ENCODE results near the gene VCP. TPM values are rescaled to one million over a fixed set of nuclear protein-coding genes. Genes with fewer than 3 reads are reported as not detected.

The VCP gene
- total and polyA plus RNA-seq, 4 donors, result 201 to 281 (median 231) TPM

- no peaks in the 10 kb centered on the region for H3K9me3 ChIP-seq (ENCODE audit: control insufficient read depth, insufficient read depth, low read length)
- no peak overlapping the region for H3K4me3 ChIP-seq (ENCODE audit: low read depth, low read length)
- DNase-seq (ENCODE audit: low read depth in 4 of 6, low spot score in 6 of 6), result peak in 4 of 6 donors; percentile 10 to 67 (median 42)
- peaks cover 51% of the 10 kb centered on the region for H3K36me3 ChIP-seq (ENCODE audit: control insufficient read depth, insufficient read depth, low read length)
- H3K27ac ChIP-seq (ENCODE audit: low read depth, low read length), result no peak overlapping the region
- no peaks in the 10 kb centered on the region for H3K4me1 ChIP-seq (ENCODE audit: control insufficient read depth, insufficient read depth, low read length)
- 80% methylated on average over 3 of the region's 7 CpGs for WGBS (ENCODE audit: insufficient coverage)
- H3K27me3 ChIP-seq (ENCODE audit: control insufficient read depth, insufficient read depth, low read length), result no peaks in the 10 kb centered on the region
Observed at GRCh38 chr9:35051069-35051967, 21.1 kb downstream of the VCP start.

GRCh38 chr9:35048511-35048910 lies 23.9 kb downstream of the VCP start:
- Histone ChIP-seq H3K9me3 (ENCODE audit: control insufficient read depth, insufficient read depth, low read length) (no peaks in the 10 kb centered on the region), H3K27me3 (ENCODE audit: control insufficient read depth, insufficient read depth, low read length) (no peaks in the 10 kb centered on the region), H3K4me3 (ENCODE audit: low read depth, low read length) (no peak overlapping the region), H3K27ac (ENCODE audit: low read depth, low read length) (no peak overlapping the region), H3K36me3 (ENCODE audit: control insufficient read depth, insufficient read depth, low read length) (peaks cover 62% of the 10 kb centered on the region), H3K4me1 (ENCODE audit: control insufficient read depth, insufficient read depth, low read length) (no peaks in the 10 kb centered on the region)
- DNase-seq (ENCODE audit: low read depth in 4 of 6, low spot score in 6 of 6), result no peak
- 100% methylated on average over 2 of the region's 6 CpGs for WGBS (ENCODE audit: insufficient coverage)

GRCh38 chr9:35044071-35044470 lies 28.4 kb downstream of the VCP start:
- H3K36me3 ChIP-seq (ENCODE audit: control insufficient read depth, insufficient read depth, low read length), result peaks cover 50% of the 10 kb centered on the region
- H3K27me3 ChIP-seq (ENCODE audit: control insufficient read depth, insufficient read depth, low read length), result no peaks in the 10 kb centered on the region
- WGBS (ENCODE audit: insufficient coverage), result 95% methylated on average over 2 of the region's 3 CpGs

GRCh38 chr9:35042891-35043545 lies 29.4 kb downstream of the VCP start:
- H3K4me1 ChIP-seq (ENCODE audit: control insufficient read depth, insufficient read depth, low read length), result no peaks in the 10 kb centered on the region
- no peak for DNase-seq (ENCODE audit: low read depth in 4 of 6, low spot score in 6 of 6)
- WGBS (ENCODE audit: insufficient coverage), result 92% methylated on average over 5 of the region's 6 CpGs
- H3K9me3 ChIP-seq (ENCODE audit: control insufficient read depth, insufficient read depth, low read length), result no peaks in the 10 kb centered on the region
- H3K4me3 ChIP-seq (ENCODE audit: low read depth, low read length), result no peak overlapping the region
- H3K27ac ChIP-seq (ENCODE audit: low read depth, low read length), result no peak overlapping the region
- peaks cover 46% of the 10 kb centered on the region for H3K36me3 ChIP-seq (ENCODE audit: control insufficient read depth, insufficient read depth, low read length)
- no peaks in the 10 kb centered on the region for H3K27me3 ChIP-seq (ENCODE audit: control insufficient read depth, insufficient read depth, low read length)

More at GRCh38 chr9:35044071-35044470, 28.4 kb downstream of the VCP start:
- Histone ChIP-seq H3K4me1 (ENCODE audit: control insufficient read depth, insufficient read depth, low read length) (no peaks in the 10 kb centered on the region), H3K9me3 (ENCODE audit: control insufficient read depth, insufficient read depth, low read length) (no peaks in the 10 kb centered on the region), H3K4me3 (ENCODE audit: low read depth, low read length) (no peak overlapping the region), H3K27ac (ENCODE audit: low read depth, low read length) (no peak overlapping the region)
- no peak for DNase-seq (ENCODE audit: low read depth in 4 of 6, low spot score in 6 of 6)

GRCh38 chr9:35042081-35042604 lies 30.3 kb downstream of the VCP start:
- Histone ChIP-seq H3K4me1 (ENCODE audit: control insufficient read depth, insufficient read depth, low read length) (no peaks in the 10 kb centered on the region), H3K36me3 (ENCODE audit: control insufficient read depth, insufficient read depth, low read length) (peaks cover 43% of the 10 kb centered on the region), H3K4me3 (ENCODE audit: low read depth, low read length) (no peak overlapping the region), H3K27me3 (ENCODE audit: control insufficient read depth, insufficient read depth, low read length) (no peaks in the 10 kb centered on the region), H3K9me3 (ENCODE audit: control insufficient read depth, insufficient read depth, low read length) (no peaks in the 10 kb centered on the region), H3K27ac (ENCODE audit: low read depth, low read length) (no peak overlapping the region)
- 95% methylated on average over 3 of the region's 3 CpGs for WGBS (ENCODE audit: insufficient coverage)
- no peak for DNase-seq (ENCODE audit: low read depth in 4 of 6, low spot score in 6 of 6)

GRCh38 chr9:35035851-35036701 lies 36.3 kb downstream of the VCP start:
- no peaks in the 10 kb centered on the region for H3K9me3 ChIP-seq (ENCODE audit: control insufficient read depth, insufficient read depth, low read length)
- H3K27me3 ChIP-seq (ENCODE audit: control insufficient read depth, insufficient read depth, low read length), result no peaks in the 10 kb centered on the region
- peak overlapping the region; percentile 26 for H3K4me3 ChIP-seq (ENCODE audit: low read depth, low read length)
- H3K27ac ChIP-seq (ENCODE audit: low read depth, low read length), result no peak overlapping the region
- 46% methylated on average over 48 of the region's 48 CpGs for WGBS (ENCODE audit: insufficient coverage)
- peak in 1 of 6 donors; percentile 20 for DNase-seq (ENCODE audit: low read depth in 4 of 6, low spot score in 6 of 6)
- peaks cover 22% of the 10 kb centered on the region for H3K36me3 ChIP-seq (ENCODE audit: control insufficient read depth, insufficient read depth, low read length)
- H3K4me1 ChIP-seq (ENCODE audit: control insufficient read depth, insufficient read depth, low read length), result peaks cover 4% of the 10 kb centered on the region

GRCh38 chr9:35033101-35033500 lies 39.3 kb downstream of the VCP start:
- WGBS (ENCODE audit: insufficient coverage), result 85% methylated on average over 2 of the region's 2 CpGs
- H3K36me3 ChIP-seq (ENCODE audit: control insufficient read depth, insufficient read depth, low read length), result peaks cover 21% of the 10 kb centered on the region

GRCh38 chr9:35029852-35030251 lies 42.6 kb downstream of the VCP start:
- Histone ChIP-seq H3K4me1 (ENCODE audit: control insufficient read depth, insufficient read depth, low read length) (no peaks in the 10 kb centered on the region), H3K27me3 (ENCODE audit: control insufficient read depth, insufficient read depth, low read length) (no peaks in the 10 kb centered on the region), H3K27ac (ENCODE audit: low read depth, low read length) (no peak overlapping the region), H3K9me3 (ENCODE audit: control insufficient read depth, insufficient read depth, low read length) (no peaks in the 10 kb centered on the region), H3K36me3 (ENCODE audit: control insufficient read depth, insufficient read depth, low read length) (peaks cover 5% of the 10 kb centered on the region), H3K4me3 (ENCODE audit: low read depth, low read length) (no peak overlapping the region)
- DNase-seq (ENCODE audit: low read depth in 4 of 6, low spot score in 6 of 6), result no peak
- WGBS (ENCODE audit: insufficient coverage), result 78% methylated on average over 1 of the region's 2 CpGs

More at GRCh38 chr9:35033101-35033500, 39.3 kb downstream of the VCP start:
- DNase-seq (ENCODE audit: low read depth in 4 of 6, low spot score in 6 of 6), result no peak
- H3K27me3 ChIP-seq (ENCODE audit: control insufficient read depth, insufficient read depth, low read length), result no peaks in the 10 kb centered on the region
- no peaks in the 10 kb centered on the region for H3K9me3 ChIP-seq (ENCODE audit: control insufficient read depth, insufficient read depth, low read length)
- H3K27ac ChIP-seq (ENCODE audit: low read depth, low read length), result no peak overlapping the region
- H3K4me3 ChIP-seq (ENCODE audit: low read depth, low read length), result no peak overlapping the region
- peaks cover 4% of the 10 kb centered on the region for H3K4me1 ChIP-seq (ENCODE audit: control insufficient read depth, insufficient read depth, low read length)

- Histone ChIP-seq H3K4me1 (ENCODE audit: control insufficient read depth, insufficient read depth, low read length) (no peaks in the 10 kb centered on the region), H3K27ac (ENCODE audit: low read depth, low read length) (no peak overlapping the region), H3K9me3 (ENCODE audit: control insufficient read depth, insufficient read depth, low read length) (no peaks in the 10 kb centered on the region), H3K4me3 (ENCODE audit: low read depth, low read length) (no peak overlapping the region), H3K36me3 (ENCODE audit: control insufficient read depth, insufficient read depth, low read length) (peaks cover 5% of the 10 kb centered on the region), H3K27me3 (ENCODE audit: control insufficient read depth, insufficient read depth, low read length) (no peaks in the 10 kb centered on the region)
- 83% methylated on average over 1 of the region's 4 CpGs for WGBS (ENCODE audit: insufficient coverage)
- DNase-seq (ENCODE audit: low read depth in 4 of 6, low spot score in 6 of 6), result no peak
Observed at GRCh38 chr9:35029241-35029640, 43.2 kb downstream of the VCP start.
